GM23248 (cell line): Measurements from ENCODE around the gene RP9.

Experiments used
- EZH2 ChIP-seq: fragments of 200-600 bp; sonication (generic); IDR thresholded peaks from 2 replicates; pipeline ENCODE4 v1.6.1; 2018; ENCODE audit warnings: antibody characterized with exemption, mild to moderate bottlenecking; ENCODE audit not compliant: insufficient read depth, poor library complexity, severe bottlenecking
- EZH2phosphoT487 ChIP-seq: fragments of 200-600 bp; sonication (generic); IDR thresholded peaks from 2 replicates; pipeline ENCODE4 v1.6.1; 2018; ENCODE audit warnings: antibody characterized with exemption, moderate library complexity, mild to moderate bottlenecking, low read depth; ENCODE audit not compliant: insufficient read depth

GRCh38 chr7:33050535-33051318 is 58.5 kb downstream of the RP9 start:
- TF ChIP-seq EZH2 (no peak), EZH2phosphoT487 (no peak)
